Amygdala (tissue), 56 donors: Measurements from ENCODE around the gene RBMY1A1.
"Not testable (repeated sequence)": the region's sequence is repeated elsewhere in the genome, so short reads cannot be mapped to it uniquely, and the experiment has no call there.

Experiments
- DNase-seq, 56 donors: peaks; one replicate each; lab custom pipeline; 2025; lab: John Stamatoyannopoulos, UW

RBMY1A1 gene

GRCh38 chrY:21534579-21534978 lies at the start of gene RBMY1A1:
RBMY1A1 (plus strand) TSS chrY:21534879; CDS start chrY:21536892, 2,013 bp downstream.
- DNase-seq, result not testable (repeated sequence)

DNA sequence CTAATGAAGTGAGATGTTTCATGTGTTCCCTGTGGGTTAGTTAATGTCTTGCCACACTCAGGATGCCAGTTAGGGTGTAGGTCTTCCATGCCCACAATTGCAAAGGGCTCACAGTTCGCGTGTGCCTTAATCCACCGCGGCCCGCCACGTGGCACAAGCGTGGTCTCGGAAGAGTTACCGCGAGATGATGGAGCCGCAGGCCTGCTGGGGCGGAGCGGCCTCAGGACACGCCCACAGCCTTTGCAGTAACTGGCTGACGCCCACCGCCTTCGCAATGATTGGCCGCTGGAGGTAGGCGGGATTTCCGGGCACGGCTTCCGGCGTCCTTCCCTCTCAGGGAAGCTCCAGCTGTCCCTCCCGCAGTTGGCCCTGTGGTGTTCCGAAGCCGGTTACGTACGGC lies 23.6 kb upstream of the RBMY1A1 start, which contains the start of gene RBMY1B:
Gene RBMY1B, plus strand, starts transcription at position 301 of the 400 bp plus-strand sequence. CDS start 2,013 bp downstream, outside the sequence.
- not testable (repeated sequence) for DNase-seq

DNA sequence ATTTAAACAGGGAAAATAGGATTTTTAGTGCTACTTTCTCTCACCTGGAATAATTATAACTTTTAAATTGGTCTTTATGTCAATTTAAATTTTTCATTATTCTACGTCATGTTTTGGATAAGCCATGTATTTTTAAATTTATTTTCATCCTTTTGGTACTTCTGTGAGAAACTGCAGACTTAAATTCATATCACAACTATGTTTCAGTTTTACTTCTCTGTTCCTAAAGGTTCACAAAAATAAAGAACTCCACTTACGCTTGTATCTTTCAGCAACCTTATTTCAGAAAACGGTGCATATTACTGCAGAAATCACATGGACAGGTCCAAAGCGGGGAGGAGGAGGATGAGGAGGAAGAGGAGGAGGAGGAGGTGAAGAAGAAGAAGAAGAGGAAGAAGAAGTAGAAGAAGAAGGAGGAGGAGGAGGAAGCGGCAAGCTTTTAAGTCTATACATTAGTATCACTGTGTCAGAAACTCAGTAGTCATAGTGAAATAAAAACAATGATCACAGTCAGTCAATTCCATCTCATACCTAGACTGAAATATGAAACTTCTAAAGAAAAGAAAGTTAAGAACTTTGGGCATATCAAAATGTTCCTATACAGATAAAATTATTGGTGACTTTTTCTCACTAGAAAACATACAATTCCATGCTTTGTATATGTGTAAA lies 24.8 kb downstream of the RBMY1A1 start:
- not testable (repeated sequence) for DNase-seq

- DNase-seq, result no peak
Measured at GRCh38 chrY:21585449-21585848, 50.8 kb downstream of the RBMY1A1 start.

GRCh38 chrY:21586454-21586853 lies 51.8 kb downstream of the RBMY1A1 start:
- peak in 1 of 56 donors; percentile 0 for DNase-seq

GRCh38 chrY:21592059-21592458 lies 57.4 kb downstream of the RBMY1A1 start:
- DNase-seq, result no peak

DNA sequence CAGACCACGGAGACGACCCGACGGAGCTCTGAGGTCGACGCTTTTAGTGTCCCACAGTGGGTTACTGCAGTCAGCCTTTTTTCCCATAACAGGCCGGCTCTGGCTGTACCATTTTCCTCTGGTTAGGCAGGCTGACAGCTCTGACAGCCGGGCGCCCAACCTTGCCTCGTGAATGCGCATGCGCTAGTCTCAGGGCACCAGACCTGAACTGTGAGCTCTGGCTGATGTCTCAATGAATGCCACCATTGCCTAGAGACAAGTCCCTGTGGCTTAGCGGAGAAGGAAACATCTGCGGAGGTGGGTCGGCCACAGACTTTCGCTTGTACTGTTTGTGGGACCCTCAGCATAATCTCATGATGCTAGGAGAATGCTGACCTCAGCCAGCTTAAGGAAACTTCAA lies 61.6 kb downstream of the RBMY1A1 start:
- DNase-seq, result not testable (repeated sequence)
